WTC11 (cell line): ENCODE results near the gene DARS1.

Experiments
- FOXK1 ChIP-seq: sonication (generic); formaldehyde crosslinking; IDR thresholded peaks from 2 replicates; pipeline ENCODE4 v1.8.0; 2022; ENCODE audit warnings: mild to moderate bottlenecking, moderate library complexity, missing genetic modification reagents
- JUN ChIP-seq: sonication (generic); formaldehyde crosslinking; IDR thresholded peaks from 2 replicates; pipeline ENCODE4 v1.8.0; 2023; ENCODE audit warnings: mild to moderate bottlenecking, missing genetic modification reagents
- NR1H2 ChIP-seq: sonication (generic); formaldehyde crosslinking; IDR thresholded peaks from 2 replicates; pipeline ENCODE4 v1.9.0; 2021; ENCODE audit warnings: mild to moderate bottlenecking, moderate library complexity, missing genetic modification reagents
- SP1 ChIP-seq: sonication (generic); formaldehyde crosslinking; conservative IDR thresholded peaks from 2 replicates; pipeline ENCODE4 v1.8.1; 2022; ENCODE audit warnings: missing genetic modification reagents
- TEAD1 ChIP-seq: sonication (generic); formaldehyde crosslinking; IDR thresholded peaks from 2 replicates; pipeline ENCODE4 v1.8.0; 2022; ENCODE audit warnings: mild to moderate bottlenecking, missing genetic modification reagents
- ZNF317 ChIP-seq: sonication (generic); formaldehyde crosslinking; IDR thresholded peaks from 2 replicates; pipeline ENCODE4 v1.8.1; 2023; ENCODE audit warnings: low read depth, mild to moderate bottlenecking, moderate library complexity, missing genetic modification reagents, borderline replicate concordance
- ZNF416 ChIP-seq: fragments of 250-450 bp; sonication (Bioruptor Pico); IDR thresholded peaks from 2 replicates; pipeline ENCODE4 v1.9.0; 2021; ENCODE audit warnings: mild to moderate bottlenecking, inconsistent platforms
- TF ChIP-seq, protein P1 (sequence below): fragments of 200-600 bp; IDR thresholded peaks from 2 replicates; pipeline ENCODE4 v1.8.0; 2022; ENCODE audit warnings: antibody characterized with exemption
- TF ChIP-seq, protein P2 (sequence below): fragments of 250-450 bp; sonication (Bioruptor Pico); IDR thresholded peaks from 2 replicates; pipeline ENCODE4 v1.9.0; 2021; ENCODE audit warnings: mild to moderate bottlenecking
- TF ChIP-seq, protein P3 (sequence below): sonication (generic); formaldehyde crosslinking; conservative IDR thresholded peaks from 2 replicates; pipeline ENCODE4 v1.8.1; 2022; ENCODE audit warnings: mild to moderate bottlenecking, missing genetic modification reagents
- TF ChIP-seq, protein P4 (sequence below): sonication (generic); formaldehyde crosslinking; IDR thresholded peaks from 2 replicates; pipeline ENCODE4 v1.8.1; 2023; ENCODE audit warnings: mild to moderate bottlenecking, missing genetic modification reagents, borderline replicate concordance
- TF ChIP-seq, protein P5 (sequence below): sonication (generic); formaldehyde crosslinking; IDR thresholded peaks from 2 replicates; pipeline ENCODE4 v1.8.1; 2023; ENCODE audit warnings: mild to moderate bottlenecking, missing genetic modification reagents, moderate library complexity
- TF ChIP-seq, protein P6 (sequence below): sonication (generic); formaldehyde crosslinking; IDR thresholded peaks from 2 replicates; pipeline ENCODE4 v1.8.1; 2023; ENCODE audit warnings: mild to moderate bottlenecking, moderate library complexity, missing genetic modification reagents

DNA sequence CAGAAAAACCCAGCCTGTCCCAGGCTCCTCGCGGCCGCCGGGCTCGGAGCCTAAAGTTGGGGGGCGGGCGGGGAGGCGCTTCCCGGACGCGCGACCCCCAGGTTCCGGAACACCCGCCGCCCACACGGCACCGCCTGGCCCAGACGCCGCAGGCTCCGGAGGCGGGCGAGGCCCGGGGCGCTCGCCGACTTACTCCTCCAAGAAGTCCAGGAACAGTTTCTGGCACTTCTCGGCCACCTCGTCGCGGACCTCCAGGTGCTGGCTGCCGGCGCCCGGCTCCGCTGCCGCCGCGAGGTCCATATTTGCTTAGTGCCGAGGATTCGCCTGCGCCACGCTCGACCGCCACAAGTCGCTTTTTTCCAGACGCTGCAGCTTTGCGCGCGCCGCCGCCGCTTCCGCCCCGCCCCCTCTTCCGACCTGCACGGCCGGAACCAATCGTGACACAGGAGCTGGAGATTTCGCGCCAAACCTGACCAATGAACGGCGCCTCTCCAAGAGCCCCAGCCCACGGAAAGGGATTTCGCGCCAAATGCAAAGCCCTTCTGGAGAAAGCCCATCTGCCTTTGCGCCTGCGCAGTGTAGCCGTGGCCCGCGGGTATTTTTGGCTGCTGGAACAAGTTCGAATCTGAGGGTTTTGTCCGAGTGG, 109.2 kb downstream of the DARS1 start, which contains the start of gene MCM6:
- TF ChIP-seq, protein P1, sequence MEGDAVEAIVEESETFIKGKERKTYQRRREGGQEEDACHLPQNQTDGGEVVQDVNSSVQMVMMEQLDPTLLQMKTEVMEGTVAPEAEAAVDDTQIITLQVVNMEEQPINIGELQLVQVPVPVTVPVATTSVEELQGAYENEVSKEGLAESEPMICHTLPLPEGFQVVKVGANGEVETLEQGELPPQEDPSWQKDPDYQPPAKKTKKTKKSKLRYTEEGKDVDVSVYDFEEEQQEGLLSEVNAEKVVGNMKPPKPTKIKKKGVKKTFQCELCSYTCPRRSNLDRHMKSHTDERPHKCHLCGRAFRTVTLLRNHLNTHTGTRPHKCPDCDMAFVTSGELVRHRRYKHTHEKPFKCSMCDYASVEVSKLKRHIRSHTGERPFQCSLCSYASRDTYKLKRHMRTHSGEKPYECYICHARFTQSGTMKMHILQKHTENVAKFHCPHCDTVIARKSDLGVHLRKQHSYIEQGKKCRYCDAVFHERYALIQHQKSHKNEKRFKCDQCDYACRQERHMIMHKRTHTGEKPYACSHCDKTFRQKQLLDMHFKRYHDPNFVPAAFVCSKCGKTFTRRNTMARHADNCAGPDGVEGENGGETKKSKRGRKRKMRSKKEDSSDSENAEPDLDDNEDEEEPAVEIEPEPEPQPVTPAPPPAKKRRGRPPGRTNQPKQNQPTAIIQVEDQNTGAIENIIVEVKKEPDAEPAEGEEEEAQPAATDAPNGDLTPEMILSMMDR = no peak
- TF ChIP-seq, protein P2, sequence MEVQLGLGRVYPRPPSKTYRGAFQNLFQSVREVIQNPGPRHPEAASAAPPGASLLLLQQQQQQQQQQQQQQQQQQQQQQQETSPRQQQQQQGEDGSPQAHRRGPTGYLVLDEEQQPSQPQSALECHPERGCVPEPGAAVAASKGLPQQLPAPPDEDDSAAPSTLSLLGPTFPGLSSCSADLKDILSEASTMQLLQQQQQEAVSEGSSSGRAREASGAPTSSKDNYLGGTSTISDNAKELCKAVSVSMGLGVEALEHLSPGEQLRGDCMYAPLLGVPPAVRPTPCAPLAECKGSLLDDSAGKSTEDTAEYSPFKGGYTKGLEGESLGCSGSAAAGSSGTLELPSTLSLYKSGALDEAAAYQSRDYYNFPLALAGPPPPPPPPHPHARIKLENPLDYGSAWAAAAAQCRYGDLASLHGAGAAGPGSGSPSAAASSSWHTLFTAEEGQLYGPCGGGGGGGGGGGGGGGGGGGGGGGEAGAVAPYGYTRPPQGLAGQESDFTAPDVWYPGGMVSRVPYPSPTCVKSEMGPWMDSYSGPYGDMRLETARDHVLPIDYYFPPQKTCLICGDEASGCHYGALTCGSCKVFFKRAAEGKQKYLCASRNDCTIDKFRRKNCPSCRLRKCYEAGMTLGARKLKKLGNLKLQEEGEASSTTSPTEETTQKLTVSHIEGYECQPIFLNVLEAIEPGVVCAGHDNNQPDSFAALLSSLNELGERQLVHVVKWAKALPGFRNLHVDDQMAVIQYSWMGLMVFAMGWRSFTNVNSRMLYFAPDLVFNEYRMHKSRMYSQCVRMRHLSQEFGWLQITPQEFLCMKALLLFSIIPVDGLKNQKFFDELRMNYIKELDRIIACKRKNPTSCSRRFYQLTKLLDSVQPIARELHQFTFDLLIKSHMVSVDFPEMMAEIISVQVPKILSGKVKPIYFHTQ (CRISPR knock-in tag) = no peak
- TF ChIP-seq FOXK1 (CRISPR knock-in tag) (peak; percentile 96), JUN (CRISPR knock-in tag) (peak; percentile 86; the same call in 1 of the 2 replicates), NR1H2 (CRISPR knock-in tag) (peak; percentile 43; the same call in 1 of the 2 replicates), ZNF416 (CRISPR knock-in tag) (no peak), SP1 (peak; percentile 97), ZNF317 (CRISPR knock-in tag) (peak; percentile 47; the same call in 1 of the 2 replicates), TEAD1 (CRISPR knock-in tag) (peak; percentile 99)
- TF ChIP-seq, protein P3, sequence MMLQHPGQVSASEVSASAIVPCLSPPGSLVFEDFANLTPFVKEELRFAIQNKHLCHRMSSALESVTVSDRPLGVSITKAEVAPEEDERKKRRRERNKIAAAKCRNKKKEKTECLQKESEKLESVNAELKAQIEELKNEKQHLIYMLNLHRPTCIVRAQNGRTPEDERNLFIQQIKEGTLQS (CRISPR knock-in tag) = no peak
- TF ChIP-seq, protein P4, sequence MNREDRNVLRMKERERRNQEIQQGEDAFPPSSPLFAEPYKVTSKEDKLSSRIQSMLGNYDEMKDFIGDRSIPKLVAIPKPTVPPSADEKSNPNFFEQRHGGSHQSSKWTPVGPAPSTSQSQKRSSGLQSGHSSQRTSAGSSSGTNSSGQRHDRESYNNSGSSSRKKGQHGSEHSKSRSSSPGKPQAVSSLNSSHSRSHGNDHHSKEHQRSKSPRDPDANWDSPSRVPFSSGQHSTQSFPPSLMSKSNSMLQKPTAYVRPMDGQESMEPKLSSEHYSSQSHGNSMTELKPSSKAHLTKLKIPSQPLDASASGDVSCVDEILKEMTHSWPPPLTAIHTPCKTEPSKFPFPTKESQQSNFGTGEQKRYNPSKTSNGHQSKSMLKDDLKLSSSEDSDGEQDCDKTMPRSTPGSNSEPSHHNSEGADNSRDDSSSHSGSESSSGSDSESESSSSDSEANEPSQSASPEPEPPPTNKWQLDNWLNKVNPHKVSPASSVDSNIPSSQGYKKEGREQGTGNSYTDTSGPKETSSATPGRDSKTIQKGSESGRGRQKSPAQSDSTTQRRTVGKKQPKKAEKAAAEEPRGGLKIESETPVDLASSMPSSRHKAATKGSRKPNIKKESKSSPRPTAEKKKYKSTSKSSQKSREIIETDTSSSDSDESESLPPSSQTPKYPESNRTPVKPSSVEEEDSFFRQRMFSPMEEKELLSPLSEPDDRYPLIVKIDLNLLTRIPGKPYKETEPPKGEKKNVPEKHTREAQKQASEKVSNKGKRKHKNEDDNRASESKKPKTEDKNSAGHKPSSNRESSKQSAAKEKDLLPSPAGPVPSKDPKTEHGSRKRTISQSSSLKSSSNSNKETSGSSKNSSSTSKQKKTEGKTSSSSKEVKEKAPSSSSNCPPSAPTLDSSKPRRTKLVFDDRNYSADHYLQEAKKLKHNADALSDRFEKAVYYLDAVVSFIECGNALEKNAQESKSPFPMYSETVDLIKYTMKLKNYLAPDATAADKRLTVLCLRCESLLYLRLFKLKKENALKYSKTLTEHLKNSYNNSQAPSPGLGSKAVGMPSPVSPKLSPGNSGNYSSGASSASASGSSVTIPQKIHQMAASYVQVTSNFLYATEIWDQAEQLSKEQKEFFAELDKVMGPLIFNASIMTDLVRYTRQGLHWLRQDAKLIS = peak; percentile 93
- TF ChIP-seq, protein P5, sequence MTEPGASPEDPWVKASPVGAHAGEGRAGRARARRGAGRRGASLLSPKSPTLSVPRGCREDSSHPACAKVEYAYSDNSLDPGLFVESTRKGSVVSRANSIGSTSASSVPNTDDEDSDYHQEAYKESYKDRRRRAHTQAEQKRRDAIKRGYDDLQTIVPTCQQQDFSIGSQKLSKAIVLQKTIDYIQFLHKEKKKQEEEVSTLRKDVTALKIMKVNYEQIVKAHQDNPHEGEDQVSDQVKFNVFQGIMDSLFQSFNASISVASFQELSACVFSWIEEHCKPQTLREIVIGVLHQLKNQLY = peak; percentile 94; the same call in 1 of the 2 replicates
- TF ChIP-seq, protein P6, sequence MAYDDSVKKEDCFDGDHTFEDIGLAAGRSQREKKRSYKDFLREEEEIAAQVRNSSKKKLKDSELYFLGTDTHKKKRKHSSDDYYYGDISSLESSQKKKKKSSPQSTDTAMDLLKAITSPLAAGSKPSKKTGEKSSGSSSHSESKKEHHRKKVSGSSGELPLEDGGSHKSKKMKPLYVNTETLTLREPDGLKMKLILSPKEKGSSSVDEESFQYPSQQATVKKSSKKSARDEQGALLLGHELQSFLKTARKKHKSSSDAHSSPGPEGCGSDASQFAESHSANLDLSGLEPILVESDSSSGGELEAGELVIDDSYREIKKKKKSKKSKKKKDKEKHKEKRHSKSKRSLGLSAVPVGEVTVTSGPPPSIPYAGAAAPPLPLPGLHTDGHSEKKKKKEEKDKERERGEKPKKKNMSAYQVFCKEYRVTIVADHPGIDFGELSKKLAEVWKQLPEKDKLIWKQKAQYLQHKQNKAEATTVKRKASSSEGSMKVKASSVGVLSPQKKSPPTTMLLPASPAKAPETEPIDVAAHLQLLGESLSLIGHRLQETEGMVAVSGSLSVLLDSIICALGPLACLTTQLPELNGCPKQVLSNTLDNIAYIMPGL (CRISPR knock-in tag) = peak; percentile 85
